OCI-LY7 (cell line): ENCODE measurements around the gene FBXL20. TPM values are rescaled to one million over a fixed set of nuclear protein-coding genes. Genes with fewer than 3 reads are reported as not detected.

Experiments used
- BruUV-seq: library from RNA; stranded (reverse); fragments of 400-500 nt; replicated peaks from 2 replicates; lab custom pipeline; 2021; lab: Mats Ljungman, UMichigan
- CTCF ChIA-PET: fragments of 300-600 bp; sonication (Branson Sonifier 250); formaldehyde crosslinking; loops from one replicate; lab custom pipeline; 2022; ENCODE audit warnings: antibody characterized with exemption; ENCODE audit not compliant: unreplicated experiment; lab: Charles Lee
- POLR2A ChIA-PET: fragments of 300-600 bp; sonication (Branson Sonifier 250); formaldehyde crosslinking; loops from one replicate; lab custom pipeline; 2022; ENCODE audit warnings: antibody characterized with exemption; lab: Charles Lee
- DNase-seq: peaks from one replicate; pipeline ENCODE4 v3.0.0-alpha.2; 2015; ENCODE audit warnings: low spot score
- H2AFZ ChIP-seq: fragments of 200-600 bp; sonication (generic), shearing (Covaris generic); 2 replicates; pipeline ENCODE4 v1.6.1; 2014; ENCODE audit warnings: mild to moderate bottlenecking, antibody characterized with exemption, low read length, moderate library complexity
- H3K27ac ChIP-seq: fragments of 200-600 bp; sonication (generic); 2 replicates; pipeline ENCODE4 v1.5.1; 2014; ENCODE audit warnings: mixed run types, low read depth, mild to moderate bottlenecking, moderate library complexity, low read length, inconsistent platforms; ENCODE audit not compliant: poor library complexity, severe bottlenecking
- H3K36me3 ChIP-seq: fragments of 200-600 bp; sonication (generic); 2 replicates; pipeline ENCODE4 v1.6.1; 2014; ENCODE audit warnings: mild to moderate bottlenecking, antibody characterized with exemption, low read length, moderate library complexity, mixed read lengths; ENCODE audit not compliant: insufficient read depth
- H3K4me1 ChIP-seq: fragments of 200-600 bp; sonication (generic); 2 replicates; pipeline ENCODE4 v1.5.1; 2014; ENCODE audit warnings: mild to moderate bottlenecking, low read length; ENCODE audit not compliant: insufficient read depth, poor library complexity, severe bottlenecking
- H3K4me2 ChIP-seq: fragments of 200-600 bp; sonication (generic); 2 replicates; pipeline ENCODE4 v1.6.1; 2014; ENCODE audit warnings: mild to moderate bottlenecking, low read length
- H3K4me3 ChIP-seq: fragments of 200-600 bp; sonication (generic); 2 replicates; pipeline ENCODE4 v1.5.1; 2014; ENCODE audit warnings: mild to moderate bottlenecking, low read depth, low read length; ENCODE audit not compliant: poor library complexity, severe bottlenecking
- H3K79me2 ChIP-seq: fragments of 200-600 bp; sonication (generic); 2 replicates; pipeline ENCODE4 v1.6.1; 2016; ENCODE audit warnings: low read depth, mild to moderate bottlenecking, low read length, moderate library complexity, mixed read lengths; ENCODE audit not compliant: insufficient read depth
- H3K9me2 ChIP-seq: fragments of 200-600 bp; sonication (generic); 2 replicates; pipeline ENCODE4 v1.6.1; 2016; ENCODE audit warnings: mild to moderate bottlenecking, low read length, mixed read lengths; ENCODE audit not compliant: insufficient read depth
- H3K9me3 ChIP-seq: fragments of 200-600 bp; sonication (generic); 2 replicates; pipeline ENCODE4 v1.6.1; 2014; ENCODE audit warnings: mild to moderate bottlenecking, mixed run types, low read length, mixed read lengths
- H4K20me1 ChIP-seq: fragments of 200-600 bp; sonication (generic); 2 replicates; pipeline ENCODE4 v1.6.1; 2014; ENCODE audit warnings: mild to moderate bottlenecking, antibody characterized with exemption, low read length, moderate library complexity, mixed read lengths; ENCODE audit not compliant: insufficient read depth
- CTCF ChIP-seq: fragments of 200-600 bp; sonication (generic); conservative IDR thresholded peaks from 2 replicates; pipeline ENCODE4 v1.5.1; 2014; ENCODE audit warnings: mild to moderate bottlenecking, antibody characterized with exemption, low read length, moderate library complexity, mixed read lengths
- EZH2phosphoT487 ChIP-seq: fragments of 200-600 bp; sonication (generic); IDR thresholded peaks from 2 replicates; pipeline ENCODE4 v1.6.1; 2018; ENCODE audit warnings: low read depth, borderline replicate concordance, mild to moderate bottlenecking, mixed run types, antibody characterized with exemption, low read length, moderate library complexity, mixed read lengths
- intact Hi-C: fragments of 100-400 bp; cut with micrococcal nuclease; formaldehyde crosslinking; loops from one replicate; pipeline ENCODE4 v1.10.0; 2022; ENCODE audit not compliant: unreplicated experiment
- total RNA-seq, 2 experiments: library from RNA; depleted of rRNA in 1 of 2; stranded (reverse); fragments of >200 nt in 1 of 2; shearing (Covaris generic) in 1 of 2; gene quantifications; 2 replicates each; pipeline ENCODE4 v1.2.3, GENCODE V29; 2014 to 2022

The FBXL20 gene
- total RNA-seq, 2 experiments from 2014 or later, result 2.1 to 12.2 TPM

GRCh38 chr17:39236981-39237441 lies 164.4 kb downstream of the FBXL20 start:
- BruUV-seq, result no TSS peak
- no peak overlapping the region for H3K27ac ChIP-seq
- DNase-seq, result no peak
- ChIA-PET CTCF (interaction anchor here (0.6 to 5.2 kb wide), 4 partner anchors 7 to 30 kb away, joined by 3 to 45 read pairs (median 6); no protein-coding TSS in a partner anchor), POLR2A (interaction anchor here (1.0 to 4.0 kb wide), 2 partner anchors 29 to 38 kb away, joined by 3 to 23 read pairs; partner anchors contain the start of gene RPL19)
- TF ChIP-seq CTCF (no peak), EZH2phosphoT487 (no peak)
- no peak overlapping the region for H3K4me3 ChIP-seq
- H3K4me1 ChIP-seq, result peaks cover 70% of the 10 kb centered on the region
- intact Hi-C loops, result no loop called here
- no peaks in the 10 kb centered on the region for H3K36me3 ChIP-seq
- no peaks in the 10 kb centered on the region for H3K9me2 ChIP-seq
- H3K9me3 ChIP-seq, result no peaks in the 10 kb centered on the region
- H4K20me1 ChIP-seq, result no peaks in the 10 kb centered on the region
- H3K79me2 ChIP-seq, result no peaks in the 10 kb centered on the region
- no peak overlapping the region for H2AFZ ChIP-seq
- H3K4me2 ChIP-seq, result no peak overlapping the region

DNA sequence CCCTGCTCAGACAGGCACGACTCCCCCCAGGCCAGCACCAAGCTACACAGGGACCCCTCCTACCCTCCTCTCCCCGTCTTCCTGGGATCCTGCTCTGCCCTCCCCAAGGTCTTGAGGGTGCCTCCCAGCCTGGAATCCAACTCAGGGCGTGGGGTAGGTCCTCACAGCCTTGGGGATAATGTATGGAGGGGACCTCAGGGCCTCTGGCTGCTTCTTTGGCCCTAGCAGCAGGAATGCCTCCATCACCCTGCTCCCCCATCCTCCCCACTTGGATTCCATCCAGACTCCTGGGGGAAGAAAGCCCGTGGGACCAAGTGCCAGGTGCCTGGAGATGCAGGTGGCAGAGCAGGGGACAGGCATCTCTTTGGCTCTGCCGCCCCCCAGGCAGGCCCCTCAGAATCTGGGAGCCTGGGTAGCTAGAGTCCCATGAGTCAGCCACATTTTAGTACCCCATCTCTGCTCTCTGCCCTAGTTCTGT lies 164.9 kb downstream of the FBXL20 start:
- no peaks in the 10 kb centered on the region for H4K20me1 ChIP-seq
- POLR2A ChIA-PET, result interaction anchor here (0.6 to 4.0 kb wide), 3 partner anchors 28 to 206 kb away, joined by 3 to 23 read pairs (median 3); partner anchors contain the start of gene RPL19
- no peaks in the 10 kb centered on the region for H3K36me3 ChIP-seq
- intact Hi-C loops, result no loop called here
- no peak overlapping the region for H3K27ac ChIP-seq
- H3K9me2 ChIP-seq, result no peaks in the 10 kb centered on the region
- no TSS peak for BruUV-seq
- H3K4me2 ChIP-seq, result no peak overlapping the region
- no peak for TF ChIP-seq CTCF
- no peak for TF ChIP-seq EZH2phosphoT487
- H3K4me1 ChIP-seq, result peaks cover 70% of the 10 kb centered on the region
- H3K9me3 ChIP-seq, result no peaks in the 10 kb centered on the region
- no peaks in the 10 kb centered on the region for H3K79me2 ChIP-seq
- no peak for DNase-seq
- CTCF ChIA-PET, result interaction anchor here (0.6 to 5.2 kb wide), 6 partner anchors 8 to 83 kb away, joined by 3 to 45 read pairs (median 6); no protein-coding TSS in a partner anchor
- no peak overlapping the region for H2AFZ ChIP-seq
- no peak overlapping the region for H3K4me3 ChIP-seq
